BJ (cell line): ENCODE data around the gene KDM4B. TPM values are rescaled to one million over a fixed set of nuclear protein-coding genes. Genes with fewer than 3 reads are reported as not detected.
"Not testable (repeated sequence)": the region's sequence is repeated elsewhere in the genome, so short reads cannot be mapped to it uniquely, and the experiment has no call there.

Experiments used
- CTCF ChIA-PET: fragments of 350-600 bp; formaldehyde crosslinking; extraction: SDS; loops from one replicate; lab custom pipeline; 2021; ENCODE audit warnings: antibody characterized with exemption, inconsistent platforms; lab: Yijun Ruan, JAX
- POLR2A ChIA-PET: fragments of 300-600 bp; sonication (Branson Sonifier 250); formaldehyde crosslinking; extraction: SDS; loops from one replicate; lab custom pipeline; 2021; ENCODE audit warnings: antibody characterized with exemption; lab: Charles Lee
- DNase-seq: peaks from one replicate; pipeline ENCODE4 v3.0.0-alpha.2; 2011; ENCODE audit warnings: low read depth
- H3K27me3 ChIP-seq: 2 replicates; pipeline ENCODE4 v1.6.0; 2011; ENCODE audit warnings: low read length; ENCODE audit not compliant: control insufficient read depth, insufficient read depth
- H3K36me3 ChIP-seq: 2 replicates; pipeline ENCODE4 v1.5.1; 2011; ENCODE audit warnings: low read length; ENCODE audit not compliant: control insufficient read depth, insufficient read depth
- H3K4me3 ChIP-seq: 2 replicates; pipeline ENCODE4 v1.5.1; 2011; ENCODE audit warnings: low read depth, mild to moderate bottlenecking, control low read depth, low read length
- CTCF ChIP-seq: IDR thresholded peaks from 2 replicates; pipeline ENCODE4 v1.5.1; 2011; ENCODE audit warnings: low read depth, mild to moderate bottlenecking, control low read depth, inconsistent platforms, low read length, moderate library complexity; ENCODE audit not compliant: insufficient read depth
- polyA plus RNA-seq: library from polyadenylated mRNA; depleted of rRNA; stranded (reverse); fragments of >200 nt; gene quantifications from 2 replicates; pipeline ENCODE4 v1.2.3, GENCODE V29; 2011

Gene KDM4B
- polyA plus RNA-seq, 1 experiment = 15.2 TPM

- no peaks in the 10 kb centered on the region for H3K27me3 ChIP-seq
- CTCF ChIA-PET = interaction anchor here (1.2 kb wide), 1 partner anchor 92 kb away, joined by 3 read pairs; no protein-coding TSS in a partner anchor
- no peak overlapping the region for H3K4me3 ChIP-seq
Measured at GRCh38 chr19:4939466-4939865, 29.4 kb upstream of the KDM4B start.

GRCh38 chr19:4941638-4942169 is 27.2 kb upstream of the KDM4B start:
- H3K27me3 ChIP-seq, DNase-seq, POLR2A ChIA-PET, H3K4me3 ChIP-seq, H3K36me3 ChIP-seq: not testable (repeated sequence)
- CTCF ChIA-PET = interaction anchor here (1.2 to 1.5 kb wide), 2 partner anchors 15 to 26 kb away, joined by 3 to 4 read pairs; no protein-coding TSS in a partner anchor

More at GRCh38 chr19:4939466-4939865, 29.4 kb upstream of the KDM4B start:
- no peak for DNase-seq
- no peak for TF ChIP-seq CTCF
- H3K36me3 ChIP-seq = peaks cover 2% of the 10 kb centered on the region
- POLR2A ChIA-PET = no interaction called here

- CTCF ChIA-PET, H3K27me3 ChIP-seq, H3K36me3 ChIP-seq, POLR2A ChIA-PET, H3K4me3 ChIP-seq, DNase-seq: not testable (repeated sequence)
Measured at GRCh38 chr19:4950650-4951049, 18.3 kb upstream of the KDM4B start.

- TF ChIP-seq CTCF = no peak
- ChIA-PET POLR2A (no interaction called here), CTCF (no interaction called here)
- DNase-seq = no peak
- Histone ChIP-seq H3K36me3 (peaks cover 4% of the 10 kb centered on the region), H3K27me3 (no peaks in the 10 kb centered on the region), H3K4me3 (no peak overlapping the region)
Measured at GRCh38 chr19:4951656-4952055, 17.3 kb upstream of the KDM4B start.

- CTCF ChIA-PET = interaction anchor here (0.6 kb wide), 1 partner anchor 79 kb away, joined by 3 read pairs; no protein-coding TSS in a partner anchor
- Histone ChIP-seq H3K36me3 (peaks cover 8% of the 10 kb centered on the region), H3K27me3 (no peaks in the 10 kb centered on the region), H3K4me3 (no peak overlapping the region)
- no peak for TF ChIP-seq CTCF
- no peak for DNase-seq
- POLR2A ChIA-PET = no interaction called here
Measured at GRCh38 chr19:4952945-4953344, 16.0 kb upstream of the KDM4B start.

GRCh38 chr19:4954320-4955149 is 14.4 kb upstream of the KDM4B start:
- POLR2A ChIA-PET, H3K27me3 ChIP-seq, H3K4me3 ChIP-seq, DNase-seq: not testable (repeated sequence)
- CTCF ChIA-PET = interaction anchor here (0.7 to 1.1 kb wide), 3 partner anchors 35 to 146 kb away, joined by 3 read pairs; no protein-coding TSS in a partner anchor
- peaks cover 11% of the 10 kb centered on the region for H3K36me3 ChIP-seq
